Loucy (cell line): Measurements from ENCODE around the gene MYO7B.

Experiments used
- H2AFZ ChIP-seq: fragments of 200-600 bp; sonication (generic); 2 replicates; pipeline ENCODE4 v1.6.0; 2016; ENCODE audit warnings: antibody characterized with exemption, mild to moderate bottlenecking, low read length, moderate library complexity
- H3F3A ChIP-seq: fragments of 200-600 bp; 2 replicates; pipeline ENCODE4 v1.6.0; 2016; ENCODE audit warnings: antibody characterized with exemption, low read depth, mild to moderate bottlenecking
- H3K27me3 ChIP-seq: fragments of 200-600 bp; sonication (generic); 2 replicates; pipeline ENCODE4 v1.6.1; 2014; ENCODE audit warnings: low read length, mild to moderate bottlenecking; ENCODE audit not compliant: insufficient read depth, poor library complexity, severe bottlenecking
- H3K36me3 ChIP-seq: fragments of 200-600 bp; sonication (generic); 2 replicates; pipeline ENCODE4 v1.6.1; 2016; ENCODE audit warnings: low read length; ENCODE audit not compliant: insufficient read depth
- H3K4me1 ChIP-seq: fragments of 200-600 bp; sonication (generic); 2 replicates; pipeline ENCODE4 v1.5.1; 2014; ENCODE audit warnings: low read length, mild to moderate bottlenecking; ENCODE audit not compliant: insufficient read depth, poor library complexity, severe bottlenecking
- H3K4me2 ChIP-seq: fragments of 200-600 bp; sonication (generic); 2 replicates; pipeline ENCODE4 v1.6.0; 2014; ENCODE audit warnings: antibody characterized with exemption, low read length, low read depth, mild to moderate bottlenecking; ENCODE audit not compliant: poor library complexity, severe bottlenecking
- H3K4me3 ChIP-seq: fragments of 200-600 bp; sonication (generic); 2 replicates; pipeline ENCODE4 v1.5.1; 2014; ENCODE audit warnings: low read length, mild to moderate bottlenecking, mixed read lengths; ENCODE audit not compliant: poor library complexity, severe bottlenecking
- H3K79me2 ChIP-seq: fragments of 200-600 bp; sonication (generic); 2 replicates; pipeline ENCODE4 v1.6.1; 2014; ENCODE audit warnings: low read length; ENCODE audit not compliant: insufficient read depth
- H3K9ac ChIP-seq: fragments of 200-600 bp; sonication (generic); 2 replicates; pipeline ENCODE4 v1.6.0; 2014; ENCODE audit warnings: mild to moderate bottlenecking, low read depth, low read length, moderate library complexity; ENCODE audit not compliant: poor library complexity, severe bottlenecking
- H3K9me2 ChIP-seq: fragments of 200-600 bp; sonication (generic); replicated peaks from 2 replicates; pipeline ENCODE4 v1.6.1; 2016; ENCODE audit warnings: low read depth, low read length, mixed read lengths
- H3K9me3 ChIP-seq: fragments of 200-600 bp; sonication (generic); 2 replicates; pipeline ENCODE4 v1.6.1; 2014; ENCODE audit warnings: mild to moderate bottlenecking, antibody characterized with exemption, low read length, low read depth; ENCODE audit not compliant: insufficient read depth
- H4K20me1 ChIP-seq: fragments of 200-600 bp; sonication (generic); 2 replicates; pipeline ENCODE4 v1.6.0; 2014; ENCODE audit warnings: antibody characterized with exemption, low read length, mild to moderate bottlenecking; ENCODE audit not compliant: insufficient read depth, poor library complexity, severe bottlenecking
- CTCF ChIP-seq: fragments of 200-600 bp; sonication (generic); conservative IDR thresholded peaks from 2 replicates; pipeline ENCODE4 v1.5.1; 2014; ENCODE audit warnings: mild to moderate bottlenecking, antibody characterized with exemption, low read length
- EZH2phosphoT487 ChIP-seq: fragments of 200-600 bp; IDR thresholded peaks from 2 replicates; pipeline ENCODE4 v1.6.1; 2018; ENCODE audit warnings: antibody characterized with exemption, mild to moderate bottlenecking, moderate library complexity, borderline replicate concordance

Gene MYO7B

GRCh38 chr2:127662937-127663565, 127.6 kb downstream of the MYO7B start:
- Histone ChIP-seq H3F3A (no peaks in the 10 kb centered on the region), H3K36me3 (no peaks in the 10 kb centered on the region), H3K9me2 (no peaks in the 10 kb centered on the region), H3K4me3 (no peak overlapping the region), H3K4me2 (no peak overlapping the region), H2AFZ (no peak overlapping the region), H4K20me1 (no peaks in the 10 kb centered on the region), H3K79me2 (no peaks in the 10 kb centered on the region), H3K4me1 (no peaks in the 10 kb centered on the region), H3K9ac (no peak overlapping the region), H3K27me3 (no peaks in the 10 kb centered on the region), H3K9me3 (no peaks in the 10 kb centered on the region)
- TF ChIP-seq EZH2phosphoT487 (no peak), CTCF (no peak)

- no peak overlapping the region for H3K4me3 ChIP-seq
- no peaks in the 10 kb centered on the region for H3K4me1 ChIP-seq
- H2AFZ ChIP-seq, result no peak overlapping the region
- H3K4me2 ChIP-seq, result no peak overlapping the region
- H3K9me3 ChIP-seq, result no peaks in the 10 kb centered on the region
- TF ChIP-seq CTCF, result no peak
- TF ChIP-seq EZH2phosphoT487, result no peak
- H3K27me3 ChIP-seq, result no peaks in the 10 kb centered on the region
- no peaks in the 10 kb centered on the region for H3K36me3 ChIP-seq
- no peaks in the 10 kb centered on the region for H3K9me2 ChIP-seq
- no peaks in the 10 kb centered on the region for H3K79me2 ChIP-seq
- H4K20me1 ChIP-seq, result no peaks in the 10 kb centered on the region
- no peaks in the 10 kb centered on the region for H3F3A ChIP-seq
- H3K9ac ChIP-seq, result no peak overlapping the region
Observed at GRCh38 chr2:127663566-127664064, 128.1 kb downstream of the MYO7B start.

- Histone ChIP-seq H3K4me3 (no peak overlapping the region), H3K9me2 (no peaks in the 10 kb centered on the region), H3K9ac (no peak overlapping the region), H3K4me1 (no peaks in the 10 kb centered on the region), H3K4me2 (no peak overlapping the region), H3K9me3 (no peaks in the 10 kb centered on the region), H3K27me3 (no peaks in the 10 kb centered on the region), H3K79me2 (no peaks in the 10 kb centered on the region), H3K36me3 (no peaks in the 10 kb centered on the region), H4K20me1 (no peaks in the 10 kb centered on the region), H2AFZ (no peak overlapping the region), H3F3A (no peaks in the 10 kb centered on the region)
- TF ChIP-seq EZH2phosphoT487, result no peak
Observed at GRCh38 chr2:127664065-127664894, 128.8 kb downstream of the MYO7B start.
